K562 (cell line): ENCODE measurements around the gene OST4. TPM values are rescaled to one million over a fixed set of nuclear protein-coding genes. Genes with fewer than 3 reads are reported as not detected.

Source experiments
- ATAC-seq: fragments of 200-7000 bp; cut with Tn5 transposase; 3 replicates; pipeline ENCODE4 v1.9.1; 2020; ENCODE audit warnings: moderate library complexity
- BruUV-seq: library from RNA; stranded (reverse); fragments of 400-500 nt; replicated peaks from 2 replicates; lab custom pipeline; 2021; lab: Mats Ljungman, UMichigan
- CTCF ChIA-PET: fragments of 300-600 bp; formaldehyde crosslinking; extraction: SDS; loops from one replicate; lab custom pipeline; 2021; ENCODE audit warnings: low intra/inter-chr PET ratio; lab: Yijun Ruan, JAX
- POLR2A ChIA-PET: fragments of 300-600, 350-650 bp; sonication (Branson Sonifier 250); formaldehyde crosslinking; extraction: SDS; loops from one replicate; lab custom pipeline; 2021; ENCODE audit warnings: antibody characterized with exemption, inconsistent platforms; lab: Yijun Ruan, JAX
- DNase-seq, 4 experiments: peaks; one replicate each; pipeline versions ENCODE4 v3.0.0 to v3.0.0-alpha.2; 2011 to 2018; ENCODE audit warnings: low spot score in 3 of 4, mixed read lengths in 3 of 4; ENCODE audit errors: extremely low read depth in 1 of 4
- FAIRE-seq: peaks from 2 replicates; lab custom pipeline; 2011; peaks lifted over from hg19 to GRCh38; lab: Jason Lieb, UNC
- H2AFZ ChIP-seq: 2 replicates; pipeline ENCODE4 v1.6.0; 2011; ENCODE audit warnings: low read depth, low read length, control low read depth, inconsistent platforms
- H3K27ac ChIP-seq: fragments of 200-600 bp; 3 replicates; pipeline ENCODE4 v1.8.0; 2011; ENCODE audit warnings: low read depth, mild to moderate bottlenecking, control low read depth, inconsistent platforms, low read length, moderate library complexity, mixed read lengths; ENCODE audit errors: extremely low read depth
- H3K27me3 ChIP-seq, 2 experiments: fragments of 300-600 bp in 1 of 2; 2 replicates in 1 of 2; 3 replicates in 1 of 2; pipeline versions ENCODE4 v1.6.0 to v1.8.0; 2011; ENCODE audit warnings: inconsistent platforms in 2 of 2, low read length in 2 of 2, mild to moderate bottlenecking in 1 of 2, mixed read lengths in 1 of 2, moderate library complexity in 1 of 2; ENCODE audit not compliant: control insufficient read depth in 2 of 2, insufficient read depth in 2 of 2
- H3K36me3 ChIP-seq: fragments of 300-600 bp; 3 replicates; pipeline ENCODE4 v1.8.0; 2011; ENCODE audit warnings: mild to moderate bottlenecking, low read length, inconsistent platforms; ENCODE audit not compliant: control insufficient read depth, insufficient read depth
- H3K4me1 ChIP-seq, 2 experiments: fragments of 200-600 bp in 1 of 2; replicated peaks in 1 of 2; 2 replicates in 1 of 2; 3 replicates in 1 of 2; pipeline versions ENCODE4 v1.5.1 to v1.8.0; 2011; ENCODE audit warnings: inconsistent platforms in 2 of 2, low read length in 2 of 2, mild to moderate bottlenecking in 1 of 2, mixed read lengths in 1 of 2, moderate library complexity in 1 of 2; ENCODE audit not compliant: control insufficient read depth in 2 of 2, insufficient read depth in 2 of 2
- H3K4me2 ChIP-seq: 2 replicates; pipeline ENCODE4 v1.6.1; 2011; ENCODE audit warnings: low read length, control low read depth, inconsistent platforms, mixed read lengths; ENCODE audit not compliant: insufficient read depth
- H3K4me3 ChIP-seq: fragments of 200-600 bp; sonication (generic), shearing (Covaris generic); 2 replicates; pipeline ENCODE4 v1.5.1; 2016; ENCODE audit warnings: control low read depth, inconsistent platforms
- H3K79me2 ChIP-seq: fragments of 200-600 bp; 3 replicates; pipeline ENCODE4 v1.8.0; 2011; ENCODE audit warnings: low read length, inconsistent platforms; ENCODE audit not compliant: control insufficient read depth, insufficient read depth
- H3K9ac ChIP-seq, 2 experiments: 2 replicates each; pipeline versions ENCODE4 v1.6.0 to v1.6.1; 2011; ENCODE audit warnings: low read depth in 2 of 2, low read length in 2 of 2, control low read depth in 1 of 2, inconsistent platforms in 1 of 2, mild to moderate bottlenecking in 1 of 2, mixed read lengths in 1 of 2; ENCODE audit not compliant: insufficient read depth in 1 of 2
- H3K9me1 ChIP-seq: one replicate; pipeline ENCODE4 v1.6.0; 2011; ENCODE audit warnings: inconsistent platforms, mild to moderate bottlenecking, low read length, moderate library complexity; ENCODE audit not compliant: control insufficient read depth, insufficient read depth
- H3K9me3 ChIP-seq: replicated peaks from 2 replicates; pipeline ENCODE4 v1.5.1; 2011; ENCODE audit warnings: low read depth, low read length, inconsistent platforms; ENCODE audit not compliant: control insufficient read depth, insufficient read depth
- H4K20me1 ChIP-seq: replicated peaks from 2 replicates; pipeline ENCODE4 v1.6.1; 2011; ENCODE audit warnings: low read length, inconsistent platforms, mixed read lengths; ENCODE audit not compliant: control insufficient read depth, insufficient read depth
- ETV6 ChIP-seq, 3 experiments: fragments of 150-350 bp in 1 of 3; sonication (generic) in 1 of 3; formaldehyde crosslinking in 1 of 3; IDR thresholded peaks; 2 replicates each; pipeline versions ENCODE4 v1.6.1 to v1.8.0; 2014 to 2022; ENCODE audit warnings: borderline replicate concordance in 2 of 3, low read depth in 2 of 3, antibody characterized with exemption in 1 of 3, low read length in 1 of 3, mild to moderate bottlenecking in 1 of 3, missing genetic modification reagents in 1 of 3
- NFE2 ChIP-seq: IDR thresholded peaks from 2 replicates; pipeline ENCODE4 v1.6.1; 2014; ENCODE audit warnings: antibody characterized with exemption, low read depth
- RBFOX2 ChIP-seq: fragments of 200-400 bp; formaldehyde crosslinking; IDR thresholded peaks from 2 replicates; pipeline ENCODE4 v1.6.1; 2017; ENCODE audit warnings: low read depth, mild to moderate bottlenecking, low read length, moderate library complexity
- RBM22 ChIP-seq: fragments of 200-400 bp; formaldehyde crosslinking; IDR thresholded peaks from 2 replicates; pipeline ENCODE4 v1.6.1; 2018; ENCODE audit warnings: low read length, low read depth; ENCODE audit not compliant: poor library complexity, severe bottlenecking
- SMAD3 ChIP-seq: fragments of 450-650 bp; formaldehyde crosslinking; conservative IDR thresholded peaks from 2 replicates; pipeline ENCODE4 v1.4.0; 2020; ENCODE audit warnings: mild to moderate bottlenecking
- ZC3H4 ChIP-seq: sonication (generic); formaldehyde crosslinking; IDR thresholded peaks from 2 replicates; pipeline ENCODE4 v1.9.0; 2021; ENCODE audit warnings: missing genetic modification reagents, borderline replicate concordance
- ZNF217 ChIP-seq: sonication (generic); formaldehyde crosslinking; IDR thresholded peaks from 2 replicates; pipeline ENCODE4 v1.8.0; 2022; ENCODE audit warnings: mild to moderate bottlenecking, missing genetic modification reagents
- WGBS: fragments of 100-300 bp; shearing (Covaris generic); methylation state at CpG from one replicate; pipeline ENCODE4 v1.1.6; 2016; ENCODE audit warnings: low coverage, mixed read lengths; ENCODE audit not compliant: insufficient coverage; ENCODE audit errors: missing lambda C conversion rate; 5-methylcytosine and 5-hydroxymethylcytosine counted together
- in situ Hi-C: fragments of 300-500 bp; cut with MboI; formaldehyde crosslinking; loops from 4 replicates; pipeline ENCODE4 v1.15.0; 2018; ENCODE audit warnings: inconsistent platforms, mixed read lengths
- intact Hi-C: fragments of 100-400 bp; cut with micrococcal nuclease; formaldehyde crosslinking; loops from 2 replicates; pipeline ENCODE4 v1.14.2; 2022
- polyA plus RNA-seq, 8 experiments: library from polyadenylated mRNA; depleted of rRNA in 4 of 8; stranded (reverse) in 5 of 8; unstranded in 3 of 8; fragments of >200 nt; fragmentation: Nextera tagmentation in 2 of 8; fragmentation: Illumina TruSeq in 1 of 8; extraction: Ambion mirVana in 2 of 8; extraction: Trizol in 1 of 8; gene quantifications; 2 replicates each; pipeline versions ENCODE4 v1.2.1 to v1.2.3, GENCODE V29; 2011 to 2014; ENCODE audit warnings: inconsistent platforms in 1 of 8, missing spikeins in 1 of 8
- total RNA-seq, 7 experiments: library from RNA; depleted of rRNA in 6 of 7; stranded (reverse); fragments of >200 nt in 6 of 7; fragmentation: Illumina TruSeq in 2 of 7; extraction: Trizol in 2 of 7; gene quantifications; 2 replicates each; pipeline versions ENCODE4 v1.2.1 to v1.2.3, GENCODE V29; 2011 to 2021; ENCODE audit warnings: low replicate concordance in 1 of 7
- TF ChIP-seq, protein P1 (sequence below): sonication (generic); formaldehyde crosslinking; IDR thresholded peaks from 2 replicates; pipeline ENCODE4 v1.8.0; 2022; ENCODE audit warnings: missing genetic modification reagents, mild to moderate bottlenecking, moderate library complexity, borderline replicate concordance

The OST4 gene
- total and polyA plus RNA-seq, 9 of the 15 experiments (the other 6 are each of a cell fraction or from before 2014, with no cell fraction given): 186 to 1,155 (median 355) TPM

DNA sequence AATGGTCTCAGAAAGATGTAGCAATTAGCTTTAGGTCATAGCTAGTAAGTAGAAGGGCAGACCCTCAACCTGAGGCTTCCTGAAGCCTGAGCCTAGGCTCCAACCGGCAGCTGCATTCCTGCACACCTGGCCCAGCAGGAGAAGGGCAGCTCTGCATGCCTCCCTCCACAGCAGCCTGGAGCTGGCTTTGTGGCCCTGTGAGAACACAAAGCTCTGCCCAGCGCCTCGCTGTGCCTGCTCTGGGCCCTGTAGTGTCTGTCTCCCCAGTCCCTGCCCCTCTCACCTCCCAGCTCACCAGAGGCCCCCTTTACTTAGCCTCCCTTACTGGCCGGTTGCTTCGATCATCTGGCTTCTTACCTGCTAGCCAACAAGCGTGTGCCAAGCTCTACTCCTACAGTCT lies 32.0 kb downstream of the OST4 start:
- H3K9ac ChIP-seq: 0 out of 4 replicates have a peak overlapping the region, but pooled peaks of 1 of the 2 experiments have one; percentile 38
- DNase-seq (no peak), ATAC-seq (no peak), FAIRE-seq (no peak)
- CTCF ChIA-PET: no interaction called here
- 90% methylated on average over 6 of the region's 6 CpGs for WGBS
- H3K9me1 ChIP-seq: peaks cover 9% of the 10 kb centered on the region
- in situ Hi-C loops: no loop called here
- H3K4me3 ChIP-seq: no peak overlapping the region
- H3K9me3 ChIP-seq: no peaks in the 10 kb centered on the region
- H3K79me2 ChIP-seq: peaks cover 12% of the 10 kb centered on the region
- H3K4me1 ChIP-seq: no peaks in the 10 kb centered on the region; a peak in 2 of 5 replicates
- intact Hi-C loops: no loop called here
- POLR2A ChIA-PET: interaction anchor here (0.6 to 1.8 kb wide), 14 partner anchors 10 to 653 kb away, joined by 3 to 7 read pairs (median 3); partner anchors contain the start of genes AGBL5 and KHK
- no peak overlapping the region for H2AFZ ChIP-seq
- H4K20me1 ChIP-seq: no peaks in the 10 kb centered on the region
- H3K4me2 ChIP-seq: no peak overlapping the region
- H3K27me3 ChIP-seq: no peaks in the 10 kb centered on the region
- TF ChIP-seq ZNF217 (no peak), SMAD3 (CRISPR knock-in tag) (no peak), RBM22 (peak; percentile 26), RBFOX2 (peak; percentile 15), NFE2 (no peak), ZC3H4 (CRISPR knock-in tag) (no peak), ETV6 (IDR thresholded peaks at IDR 0.05; ENCODE audit: borderline replicate concordance in 1 of 2, low read depth in 2 of 2, low read length in 1 of 2) (no peak), ETV6 (CRISPR knock-in tag; IDR thresholded peaks at IDR 0.05; ENCODE audit: borderline replicate concordance) (no peak)
- TF ChIP-seq, protein P1, sequence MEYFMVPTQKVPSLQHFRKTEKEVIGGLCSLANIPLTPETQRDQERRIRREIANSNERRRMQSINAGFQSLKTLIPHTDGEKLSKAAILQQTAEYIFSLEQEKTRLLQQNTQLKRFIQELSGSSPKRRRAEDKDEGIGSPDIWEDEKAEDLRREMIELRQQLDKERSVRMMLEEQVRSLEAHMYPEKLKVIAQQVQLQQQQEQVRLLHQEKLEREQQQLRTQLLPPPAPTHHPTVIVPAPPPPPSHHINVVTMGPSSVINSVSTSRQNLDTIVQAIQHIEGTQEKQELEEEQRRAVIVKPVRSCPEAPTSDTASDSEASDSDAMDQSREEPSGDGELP (CRISPR knock-in tag): 0 out of 2 replicates have a peak, but pooled peaks have one; percentile 11
- peaks cover 91% of the 10 kb centered on the region for H3K36me3 ChIP-seq
- H3K27ac ChIP-seq: no peak overlapping the region
- BruUV-seq: no TSS peak
